PFSK-1 (cell line): ENCODE measurements around the gene LCOR.

Experiments
- POLR2AphosphoS5 ChIP-seq: IDR thresholded peaks from 2 replicates; pipeline ENCODE4 v1.6.1; 2012; ENCODE audit warnings: low read depth, mild to moderate bottlenecking, control low read depth, low read length, moderate library complexity
- REST ChIP-seq, 2 experiments: IDR thresholded peaks; 2 replicates each; pipeline versions ENCODE4 v1.6.1 to v1.8.0; 2011 to 2012; ENCODE audit warnings: low read depth in 2 of 2, low read length in 2 of 2, control low read depth in 1 of 2, inconsistent platforms in 1 of 2, mild to moderate bottlenecking in 1 of 2, moderate library complexity in 1 of 2; ENCODE audit not compliant: insufficient read depth in 1 of 2

GRCh38 chr10:97007417-97007816, 175.3 kb downstream of the LCOR start:
- no peak for TF ChIP-seq POLR2AphosphoS5
- no peak for TF ChIP-seq REST (IDR thresholded peaks at IDR 0.05; ENCODE audit: insufficient read depth in 1 of 2, low read depth in 2 of 2, low read length in 2 of 2)
